GM08714 (cell line): ENCODE measurements around the gene ACTN2.

Source experiments
- H3K4me3 ChIP-seq: fragments of 200-500 bp; sonication (Bioruptor generic); 2 replicates; pipeline ENCODE4 v1.5.1; 2014; ENCODE audit warnings: mild to moderate bottlenecking, low read length, inconsistent platforms
- ZNF274 ChIP-seq: IDR thresholded peaks from 2 replicates; pipeline ENCODE4 v1.6.1; 2012; ENCODE audit warnings: mild to moderate bottlenecking, low read depth, low read length

Gene ACTN2

DNA sequence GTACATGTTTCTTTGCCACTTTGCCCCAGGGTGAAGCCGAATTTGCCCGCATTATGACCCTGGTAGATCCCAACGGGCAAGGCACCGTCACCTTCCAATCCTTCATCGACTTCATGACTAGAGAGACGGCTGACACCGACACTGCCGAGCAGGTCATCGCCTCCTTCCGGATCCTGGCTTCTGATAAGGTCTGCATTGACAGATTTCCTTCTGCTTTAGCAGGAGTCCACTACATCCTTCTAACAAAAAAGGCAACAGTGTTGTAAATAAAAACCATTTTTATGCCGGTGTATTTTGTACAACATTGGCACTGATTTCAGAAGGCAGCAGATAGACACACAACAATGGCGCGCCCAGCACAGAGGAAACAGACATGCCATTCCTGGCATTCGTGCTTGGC, 74.7 kb downstream of the ACTN2 start:
- H3K4me3 ChIP-seq = no peak overlapping the region
- no peak for TF ChIP-seq ZNF274

DNA sequence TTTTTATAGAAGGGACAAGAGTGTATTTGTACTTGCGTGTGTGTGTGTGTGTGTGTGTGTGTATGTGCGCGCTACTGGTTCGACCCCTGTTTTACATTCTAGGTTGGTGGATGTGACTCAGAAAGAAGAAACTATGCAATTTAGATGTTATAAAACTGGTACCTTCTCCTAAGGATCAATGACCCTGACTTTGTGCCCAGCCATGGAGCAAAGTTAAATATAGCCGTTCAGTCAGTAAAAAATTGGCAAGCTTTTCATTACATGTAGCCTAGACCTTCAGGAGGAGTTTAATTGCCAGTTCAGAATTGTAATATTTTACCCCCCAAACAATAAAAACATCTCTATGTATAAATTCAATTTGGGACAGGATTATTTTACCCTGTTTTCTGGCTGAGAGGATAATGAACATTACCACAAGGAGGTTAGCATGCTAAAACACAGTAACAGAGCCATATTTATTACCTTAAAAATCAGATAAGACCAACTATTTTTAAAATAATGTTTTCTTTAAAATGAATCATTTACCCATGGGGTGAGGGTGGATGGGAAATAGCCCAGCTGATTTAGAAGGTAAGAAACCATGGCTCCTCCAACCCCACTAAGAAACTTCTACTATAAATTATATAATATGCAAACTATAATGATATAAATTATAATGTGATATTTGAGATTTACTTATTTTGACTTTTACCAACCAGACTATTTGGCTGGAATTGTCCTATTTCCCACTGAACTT, 75.3 kb downstream of the ACTN2 start:
- no peak overlapping the region for H3K4me3 ChIP-seq
- TF ChIP-seq ZNF274 = no peak

DNA sequence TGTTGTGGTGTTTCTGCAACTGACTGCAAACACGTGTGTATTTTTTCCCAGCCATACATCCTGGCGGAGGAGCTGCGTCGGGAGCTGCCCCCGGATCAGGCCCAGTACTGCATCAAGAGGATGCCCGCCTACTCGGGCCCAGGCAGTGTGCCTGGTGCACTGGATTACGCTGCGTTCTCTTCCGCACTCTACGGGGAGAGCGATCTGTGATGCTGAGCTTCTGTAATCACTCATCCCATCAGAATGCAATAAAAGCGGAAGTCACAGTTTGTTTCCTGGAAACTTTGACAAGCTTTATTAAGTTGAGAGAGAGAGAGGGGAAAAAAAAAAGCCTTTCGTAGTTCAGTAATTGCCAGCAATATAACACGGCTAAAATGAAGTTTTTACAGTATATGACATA, 76.1 kb downstream of the ACTN2 start:
- H3K4me3 ChIP-seq = no peak overlapping the region
- no peak for TF ChIP-seq ZNF274

GRCh38 chr1:236765831-236766230, 79.5 kb downstream of the ACTN2 start:
- H3K4me3 ChIP-seq = no peak overlapping the region
- TF ChIP-seq ZNF274 = no peak

- no peak overlapping the region for H3K4me3 ChIP-seq
- TF ChIP-seq ZNF274 = no peak
Observed at GRCh38 chr1:236766506-236766905, 80.2 kb downstream of the ACTN2 start.

GRCh38 chr1:236767276-236767675, 81.0 kb downstream of the ACTN2 start:
- no peak for TF ChIP-seq ZNF274
- H3K4me3 ChIP-seq = no peak overlapping the region

- no peak for TF ChIP-seq ZNF274
- no peak overlapping the region for H3K4me3 ChIP-seq
Observed at GRCh38 chr1:236768601-236769000, 82.3 kb downstream of the ACTN2 start.

DNA sequence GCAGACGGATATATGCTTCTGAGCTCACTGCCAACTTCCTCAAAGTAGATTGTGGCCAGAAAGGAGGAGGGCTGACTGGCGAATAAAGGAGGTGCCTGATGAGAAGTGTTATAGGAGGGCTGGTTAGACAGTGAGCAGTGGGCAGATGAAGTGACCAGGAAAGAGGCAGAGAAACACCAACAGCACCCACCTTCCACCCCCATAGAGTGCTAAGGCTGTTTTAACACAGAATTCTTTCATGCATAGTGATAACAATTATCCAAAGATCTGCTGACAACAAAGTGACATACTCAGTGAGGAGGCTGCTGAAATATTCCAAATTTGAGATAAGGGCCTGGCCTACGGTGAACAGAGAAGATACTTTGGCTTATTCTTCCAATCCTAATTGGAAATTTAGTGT, 87.6 kb downstream of the ACTN2 start:
- no peak for TF ChIP-seq ZNF274
- no peak overlapping the region for H3K4me3 ChIP-seq

GRCh38 chr1:236774926-236775325, 88.6 kb downstream of the ACTN2 start:
- no peak overlapping the region for H3K4me3 ChIP-seq
- no peak for TF ChIP-seq ZNF274

DNA sequence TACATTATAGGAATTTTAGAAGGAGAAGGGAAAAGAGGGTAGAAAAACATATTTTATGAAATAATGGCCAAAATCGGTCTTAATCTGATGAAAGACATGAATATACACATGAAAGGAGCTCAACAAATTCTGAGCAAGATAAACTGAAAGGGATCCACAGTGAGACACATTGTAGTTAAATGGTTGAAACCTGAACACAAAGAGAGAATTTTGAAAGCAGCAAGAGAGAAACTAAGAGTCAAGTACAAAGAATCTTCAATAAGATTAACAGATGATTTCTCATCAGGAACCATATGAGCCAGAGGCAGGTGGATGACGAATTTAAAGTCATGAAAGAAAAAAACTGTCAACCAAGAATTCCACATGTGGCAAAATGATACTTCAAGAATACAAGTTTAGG, 93.0 kb downstream of the ACTN2 start:
- no peak for TF ChIP-seq ZNF274
- no peak overlapping the region for H3K4me3 ChIP-seq

- H3K4me3 ChIP-seq = no peak overlapping the region
- TF ChIP-seq ZNF274 = no peak
Observed at GRCh38 chr1:236785477-236785876, 99.2 kb downstream of the ACTN2 start.

DNA sequence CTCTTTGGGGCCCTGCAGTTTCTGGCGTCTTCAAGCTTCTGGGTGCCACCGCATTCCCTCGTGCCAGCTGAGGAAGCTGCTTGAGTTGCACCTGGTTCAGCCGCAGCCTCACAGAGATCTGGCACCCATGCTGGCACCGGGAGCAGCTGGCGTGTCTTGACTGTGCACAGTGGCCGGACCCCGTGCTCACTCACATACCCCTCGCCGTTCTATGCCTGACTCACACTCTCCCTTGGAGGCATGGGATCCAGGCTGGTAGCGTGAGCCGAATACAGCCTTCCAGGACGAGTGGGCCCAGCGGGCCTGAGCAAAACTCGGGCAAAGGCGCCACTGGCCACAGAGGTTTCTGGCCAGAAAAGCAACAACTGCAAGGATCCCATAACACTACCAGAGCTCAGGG, 100.2 kb downstream of the ACTN2 start:
- H3K4me3 ChIP-seq = no peak overlapping the region
- TF ChIP-seq ZNF274 = no peak

DNA sequence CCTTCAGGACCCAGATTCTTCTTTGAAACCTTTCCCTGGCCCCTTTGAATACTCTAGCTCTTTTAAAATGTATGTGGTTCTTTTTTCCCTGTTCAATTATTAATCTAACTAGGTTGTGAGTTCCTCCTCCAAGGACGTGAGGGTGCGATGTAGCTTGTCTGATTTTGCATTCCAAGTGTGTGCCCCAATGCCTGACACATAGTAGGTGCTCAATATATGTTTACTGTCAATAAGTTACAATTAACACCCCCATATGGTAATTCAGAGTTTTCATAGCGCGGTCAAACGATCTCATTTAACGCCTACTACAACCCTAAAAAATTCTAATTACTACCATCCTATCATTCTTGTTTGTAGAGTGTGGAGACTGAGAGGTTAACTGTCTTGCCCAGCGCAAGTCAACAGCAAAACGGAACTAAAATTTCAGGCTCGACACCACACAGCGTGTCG, 108.3 kb downstream of the ACTN2 start:
- TF ChIP-seq ZNF274 = no peak
- peak overlapping the region; percentile 63; the same call in 1 of the 2 replicates for H3K4me3 ChIP-seq

DNA sequence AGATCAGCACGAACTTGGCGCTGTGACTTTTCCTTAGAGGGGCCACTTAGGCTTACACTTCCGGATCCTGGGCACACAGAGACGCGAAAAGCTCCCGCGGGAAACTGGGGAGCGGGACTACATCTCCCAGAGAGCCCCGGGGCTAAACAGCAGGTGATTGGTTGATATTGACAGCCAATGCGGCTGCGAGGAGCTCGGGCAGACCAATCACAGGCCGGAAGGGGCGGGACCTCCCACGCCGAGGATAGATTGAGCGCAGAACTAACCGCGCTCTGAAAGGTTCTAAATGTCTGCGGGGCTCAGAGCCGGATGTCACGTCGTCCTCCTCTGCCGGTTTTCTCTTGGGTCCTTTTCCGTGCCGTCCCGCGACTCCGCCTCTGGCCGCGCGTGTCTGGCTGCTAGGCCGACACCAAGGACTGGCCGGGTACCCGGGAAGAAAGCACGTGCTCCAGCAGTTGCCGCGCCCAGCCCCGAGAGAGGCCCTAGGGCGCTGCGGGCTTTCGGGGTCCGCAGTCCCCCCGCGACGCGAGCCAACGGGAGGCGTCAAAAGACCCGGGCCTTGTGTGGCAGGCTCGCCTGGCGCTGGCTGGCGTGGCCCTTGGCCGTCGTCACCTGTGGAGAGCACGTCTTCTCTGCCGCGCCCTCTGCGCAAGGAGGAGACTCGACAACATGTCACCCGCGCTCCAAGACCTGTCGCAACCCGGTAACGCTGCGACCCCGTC, 108.9 kb downstream of the ACTN2 start, which contains the start of gene MTR:
Gene MTR (plus strand): TSS at position 258 of the 722 bp plus-strand sequence. CDS start 412 bp downstream, at position 670.
- peak within 1 kb of the TSS; percentile 99 for H3K4me3 ChIP-seq
- no peak for TF ChIP-seq ZNF274
